Natural killer cell (primary cell): Measurements from ENCODE around the gene TLE3. TPM values are rescaled to one million over a fixed set of nuclear protein-coding genes. Genes with fewer than 3 reads are reported as not detected.

ENCODE experiments used
- ATAC-seq, 3 donors: fragments of 150-1000 bp in 2 of 3; fragments of 200-7000 bp in 1 of 3; cut with Tn5 transposase; 1 replicate in 1 of 3; 2 replicates in 2 of 3; pipeline ENCODE4 v1.10.0; 2021; ENCODE audit warnings: mild to moderate bottlenecking in 2 of 3, moderate library complexity in 2 of 3
- DNase-seq, 2 donors: peaks; one replicate each; pipeline versions ENCODE4 v3.0.0 to v3.0.0-alpha.2; 2013 to 2021; ENCODE audit warnings: mixed read lengths in 1 of 2
- H3K27ac ChIP-seq: one replicate; pipeline ENCODE4 v1.5.1; 2013; ENCODE audit warnings: mild to moderate bottlenecking, low read length
- H3K27me3 ChIP-seq: one replicate; pipeline ENCODE4 v1.6.1; 2013; ENCODE audit warnings: low read length; ENCODE audit not compliant: control insufficient read depth, insufficient read depth
- H3K36me3 ChIP-seq: one replicate; pipeline ENCODE4 v1.6.1; 2013; ENCODE audit warnings: low read length; ENCODE audit not compliant: control insufficient read depth, insufficient read depth
- H3K4me1 ChIP-seq: one replicate; pipeline ENCODE4 v1.6.1; 2013; ENCODE audit warnings: low read length; ENCODE audit not compliant: control insufficient read depth, insufficient read depth
- H3K4me3 ChIP-seq: one replicate; pipeline ENCODE4 v1.5.1; 2013; ENCODE audit warnings: low read length
- H3K9me3 ChIP-seq: one replicate; pipeline ENCODE4 v1.6.1; 2013; ENCODE audit warnings: low read length; ENCODE audit not compliant: control insufficient read depth, insufficient read depth
- H3K27ac Mint-ChIP-seq, 2 donors: one replicate each; pipeline ENCODE4 v1.8.0; 2022; ENCODE audit warnings: mild to moderate bottlenecking in 2 of 2, mixed read lengths in 2 of 2, moderate library complexity in 1 of 2
- H3K27me3 Mint-ChIP-seq, 2 donors: one replicate each; pipeline ENCODE4 v1.8.0; 2022; ENCODE audit warnings: low read depth in 2 of 2, mixed read lengths in 2 of 2
- H3K36me3 Mint-ChIP-seq: one replicate; pipeline ENCODE4 v1.8.0; 2022; ENCODE audit warnings: mixed read lengths
- H3K4me1 Mint-ChIP-seq, 2 donors: one replicate each; pipeline ENCODE4 v1.8.0; 2022; ENCODE audit warnings: mixed read lengths in 2 of 2
- H3K4me3 Mint-ChIP-seq: one replicate; pipeline ENCODE4 v1.8.0; 2022; ENCODE audit warnings: mild to moderate bottlenecking, moderate library complexity, mixed read lengths
- H3K9me3 Mint-ChIP-seq, 2 donors: one replicate each; pipeline ENCODE4 v1.8.0; 2022; ENCODE audit warnings: mixed read lengths in 2 of 2
- WGBS: methylation state at CpG from one replicate; pipeline ENCODE4 v1.1.7; 2013; ENCODE audit warnings: missing lambda C conversion rate; ENCODE audit not compliant: insufficient coverage; 5-methylcytosine and 5-hydroxymethylcytosine counted together
- intact Hi-C: fragments of 100-400 bp; cut with micrococcal nuclease; formaldehyde crosslinking; loops from one replicate; pipeline ENCODE4 v1.14.2; 2022
- total RNA-seq, 4 donors: library from RNA; stranded (reverse); fragments of 120-200 nt in 1 of 4; gene quantifications; one replicate each; pipeline versions ENCODE4 v1.2.3 to v1.2.4, GENCODE V29; 2013 to 2022
- TF ChIP-seq, protein P1 (sequence below): fragments of 200-600 bp; IDR thresholded peaks from one replicate; pipeline ENCODE4 v1.8.0; 2022; ENCODE audit warnings: antibody characterized with exemption

TLE3 gene
- total RNA-seq, 3 donors from 2014 or later (not counting 1 experiment from before 2014, with no cell fraction given) = 32.1 to 94.9 (median 36.7) TPM

DNA sequence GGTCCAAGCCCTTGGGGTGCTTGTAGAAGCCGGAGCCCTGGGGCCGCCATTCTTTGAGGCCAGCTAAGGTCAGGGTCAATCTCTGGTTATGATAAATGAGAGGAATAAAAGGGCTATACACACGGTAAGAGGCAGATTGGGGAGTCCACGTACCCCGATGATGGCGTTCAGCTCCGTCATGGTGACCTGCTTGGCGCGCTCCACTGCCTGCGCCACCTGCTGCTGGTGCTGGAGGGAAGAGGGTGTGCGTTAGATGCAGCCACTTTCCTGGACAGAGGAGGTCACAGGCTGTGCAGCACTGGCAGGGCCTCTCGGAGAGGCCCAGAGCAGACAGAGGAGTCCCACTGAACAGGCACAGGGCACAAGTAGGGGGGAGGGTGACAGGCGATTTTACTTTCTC is 23.3 kb downstream of the TLE3 start:
- no peak for ATAC-seq
- TF ChIP-seq, protein P1, sequence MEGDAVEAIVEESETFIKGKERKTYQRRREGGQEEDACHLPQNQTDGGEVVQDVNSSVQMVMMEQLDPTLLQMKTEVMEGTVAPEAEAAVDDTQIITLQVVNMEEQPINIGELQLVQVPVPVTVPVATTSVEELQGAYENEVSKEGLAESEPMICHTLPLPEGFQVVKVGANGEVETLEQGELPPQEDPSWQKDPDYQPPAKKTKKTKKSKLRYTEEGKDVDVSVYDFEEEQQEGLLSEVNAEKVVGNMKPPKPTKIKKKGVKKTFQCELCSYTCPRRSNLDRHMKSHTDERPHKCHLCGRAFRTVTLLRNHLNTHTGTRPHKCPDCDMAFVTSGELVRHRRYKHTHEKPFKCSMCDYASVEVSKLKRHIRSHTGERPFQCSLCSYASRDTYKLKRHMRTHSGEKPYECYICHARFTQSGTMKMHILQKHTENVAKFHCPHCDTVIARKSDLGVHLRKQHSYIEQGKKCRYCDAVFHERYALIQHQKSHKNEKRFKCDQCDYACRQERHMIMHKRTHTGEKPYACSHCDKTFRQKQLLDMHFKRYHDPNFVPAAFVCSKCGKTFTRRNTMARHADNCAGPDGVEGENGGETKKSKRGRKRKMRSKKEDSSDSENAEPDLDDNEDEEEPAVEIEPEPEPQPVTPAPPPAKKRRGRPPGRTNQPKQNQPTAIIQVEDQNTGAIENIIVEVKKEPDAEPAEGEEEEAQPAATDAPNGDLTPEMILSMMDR = no peak
- H3K4me1 Mint-ChIP-seq = peaks cover 0 to 17% of the 10 kb centered on the region in 2 donors
- H3K36me3 Mint-ChIP-seq = peaks cover 8% of the 10 kb centered on the region
- 95% methylated on average over 13 of the region's 13 CpGs for WGBS
- no peaks in the 10 kb centered on the region for H3K27me3 Mint-ChIP-seq
- Histone ChIP-seq H3K36me3 (peaks cover 67% of the 10 kb centered on the region), H3K27ac (no peak overlapping the region), H3K4me1 (peaks cover 4% of the 10 kb centered on the region), H3K9me3 (no peaks in the 10 kb centered on the region), H3K4me3 (no peak overlapping the region), H3K27me3 (no peaks in the 10 kb centered on the region)
- DNase-seq = no peak
- H3K4me3 Mint-ChIP-seq = no peak overlapping the region
- no peak overlapping the region for H3K27ac Mint-ChIP-seq
- intact Hi-C loops = no loop called here
- H3K9me3 Mint-ChIP-seq = no peaks in the 10 kb centered on the region

DNA sequence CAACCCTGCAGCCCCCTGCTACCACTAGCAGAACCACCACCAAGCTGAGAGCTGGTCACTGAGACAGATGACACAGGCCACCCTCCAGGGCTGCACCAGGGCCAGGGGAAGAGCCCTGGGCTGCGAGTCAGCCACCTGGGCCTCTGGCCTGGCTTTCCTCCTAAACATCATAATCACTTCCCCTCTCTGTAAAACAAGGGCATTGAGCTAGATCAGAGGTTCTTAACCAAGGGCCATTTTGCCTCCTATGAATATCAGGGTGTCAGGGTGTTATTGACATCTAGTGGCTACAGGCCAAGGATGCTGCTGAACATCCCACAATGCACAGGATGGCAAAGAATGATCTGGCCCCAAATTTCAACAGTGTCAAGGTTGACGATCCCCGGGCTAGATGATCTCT is 25.2 kb downstream of the TLE3 start:
- no peak for DNase-seq
- Mint-ChIP-seq H3K27ac (no peak overlapping the region), H3K4me1 (peaks cover 0 to 17% of the 10 kb centered on the region in 2 donors), H3K4me3 (no peak overlapping the region), H3K36me3 (peaks cover 14% of the 10 kb centered on the region), H3K9me3 (no peaks in the 10 kb centered on the region), H3K27me3 (no peaks in the 10 kb centered on the region)
- no peak overlapping the region for H3K4me3 ChIP-seq
- no peaks in the 10 kb centered on the region for H3K9me3 ChIP-seq
- 100% methylated on average over 2 of the region's 3 CpGs for WGBS
- no peaks in the 10 kb centered on the region for H3K27me3 ChIP-seq
- no peak for ATAC-seq
- H3K36me3 ChIP-seq = peaks cover 77% of the 10 kb centered on the region
- H3K4me1 ChIP-seq = peaks cover 4% of the 10 kb centered on the region
- intact Hi-C loops = no loop called here
- H3K27ac ChIP-seq = no peak overlapping the region
- TF ChIP-seq, protein P1 = no peak

DNA sequence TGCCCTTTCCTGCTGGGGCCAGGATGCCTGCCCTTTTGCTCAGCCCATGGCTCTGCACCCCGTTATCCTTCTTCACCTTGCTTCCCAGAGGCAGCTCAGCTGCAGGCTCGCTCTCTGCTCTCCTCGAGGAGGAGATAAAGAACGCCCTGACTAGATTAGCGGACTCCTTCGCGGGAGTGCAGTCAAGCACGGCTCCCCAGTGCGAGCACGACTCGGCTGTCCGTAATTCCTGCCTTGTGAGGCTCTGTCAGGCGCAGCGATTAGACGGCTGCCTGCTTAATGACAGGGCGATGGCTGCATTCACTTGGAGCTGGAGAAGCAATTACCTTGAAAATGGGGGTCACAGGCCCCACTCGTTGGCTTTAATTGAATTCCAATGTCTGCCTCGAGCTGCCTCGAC is 25.9 kb downstream of the TLE3 start:
- no peak for ATAC-seq
- no peak overlapping the region for H3K27ac ChIP-seq
- intact Hi-C loops = no loop called here

DNA sequence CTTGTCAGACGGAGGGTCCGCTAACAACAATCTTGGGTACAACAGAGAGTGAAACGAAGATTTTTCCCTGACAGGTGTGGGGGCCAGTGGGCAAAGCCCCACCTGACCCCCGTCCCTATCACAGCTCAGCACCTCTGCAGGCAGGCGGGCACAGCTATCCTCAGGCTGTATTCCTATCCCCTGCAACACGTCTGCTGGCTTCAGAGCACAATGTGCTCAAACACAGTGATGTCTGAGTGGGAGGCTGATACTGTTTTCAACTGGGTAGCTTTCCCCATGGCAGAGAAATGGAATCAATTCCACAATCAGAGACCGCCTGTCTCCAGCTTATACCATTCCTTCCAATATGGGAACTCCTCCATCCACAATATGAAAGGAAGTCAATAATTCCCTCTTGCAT is 28.0 kb downstream of the TLE3 start:
- intact Hi-C loops = no loop called here
- no peaks in the 10 kb centered on the region for H3K9me3 Mint-ChIP-seq
- H3K27me3 ChIP-seq = no peaks in the 10 kb centered on the region
- no peak overlapping the region for H3K27ac ChIP-seq
- no peaks in the 10 kb centered on the region for H3K9me3 ChIP-seq
- peaks cover 0 to 5% of the 10 kb centered on the region in 2 donors for H3K4me1 Mint-ChIP-seq
- TF ChIP-seq, protein P1 = no peak
- H3K27ac Mint-ChIP-seq = no peak overlapping the region
- peaks cover 4% of the 10 kb centered on the region for H3K4me1 ChIP-seq
- no peak for ATAC-seq
- DNase-seq = no peak
- H3K4me3 Mint-ChIP-seq = no peak overlapping the region
- no peaks in the 10 kb centered on the region for H3K27me3 Mint-ChIP-seq
- 98% methylated on average over 7 of the region's 7 CpGs for WGBS
- peaks cover 14% of the 10 kb centered on the region for H3K36me3 Mint-ChIP-seq
- no peak overlapping the region for H3K4me3 ChIP-seq
- peaks cover 75% of the 10 kb centered on the region for H3K36me3 ChIP-seq

More for the DNA sequence above, 25.9 kb downstream of the TLE3 start:
- 92% methylated on average over 19 of the region's 19 CpGs for WGBS
- H3K4me1 Mint-ChIP-seq = peaks cover 0 to 17% of the 10 kb centered on the region in 2 donors
- no peak for DNase-seq
- no peaks in the 10 kb centered on the region for H3K9me3 ChIP-seq
- peaks cover 74% of the 10 kb centered on the region for H3K36me3 ChIP-seq
- peaks cover 4% of the 10 kb centered on the region for H3K4me1 ChIP-seq
- no peak overlapping the region for H3K27ac Mint-ChIP-seq
- H3K36me3 Mint-ChIP-seq = peaks cover 14% of the 10 kb centered on the region
- TF ChIP-seq, protein P1 = no peak
- H3K9me3 Mint-ChIP-seq = no peaks in the 10 kb centered on the region
- no peak overlapping the region for H3K4me3 Mint-ChIP-seq
- no peaks in the 10 kb centered on the region for H3K27me3 Mint-ChIP-seq
- H3K27me3 ChIP-seq = no peaks in the 10 kb centered on the region
- H3K4me3 ChIP-seq = no peak overlapping the region
